ENCODE data around the gene DPP9. TPM values are rescaled to one million over a fixed set of nuclear protein-coding genes. Genes with fewer than 3 reads are reported as not detected.

Gene DPP9
- 10 to 100 TPM; 68.4 to 82.2 (median 80.1) TPM for total RNA-seq (2021; fragmentation: NEBNext Ultra II Directional; extraction: Animal tissue kit (Norgen Biotek cat#: 25700))
- long read RNA-seq, full-length matches to known transcripts = 30 of 64 reads
- long read RNA-seq, partial matches to known transcripts = 25 of 64 reads
- long read RNA-seq, other reads (novel, unspliced or antisense) = 9 of 64 reads

DNA sequence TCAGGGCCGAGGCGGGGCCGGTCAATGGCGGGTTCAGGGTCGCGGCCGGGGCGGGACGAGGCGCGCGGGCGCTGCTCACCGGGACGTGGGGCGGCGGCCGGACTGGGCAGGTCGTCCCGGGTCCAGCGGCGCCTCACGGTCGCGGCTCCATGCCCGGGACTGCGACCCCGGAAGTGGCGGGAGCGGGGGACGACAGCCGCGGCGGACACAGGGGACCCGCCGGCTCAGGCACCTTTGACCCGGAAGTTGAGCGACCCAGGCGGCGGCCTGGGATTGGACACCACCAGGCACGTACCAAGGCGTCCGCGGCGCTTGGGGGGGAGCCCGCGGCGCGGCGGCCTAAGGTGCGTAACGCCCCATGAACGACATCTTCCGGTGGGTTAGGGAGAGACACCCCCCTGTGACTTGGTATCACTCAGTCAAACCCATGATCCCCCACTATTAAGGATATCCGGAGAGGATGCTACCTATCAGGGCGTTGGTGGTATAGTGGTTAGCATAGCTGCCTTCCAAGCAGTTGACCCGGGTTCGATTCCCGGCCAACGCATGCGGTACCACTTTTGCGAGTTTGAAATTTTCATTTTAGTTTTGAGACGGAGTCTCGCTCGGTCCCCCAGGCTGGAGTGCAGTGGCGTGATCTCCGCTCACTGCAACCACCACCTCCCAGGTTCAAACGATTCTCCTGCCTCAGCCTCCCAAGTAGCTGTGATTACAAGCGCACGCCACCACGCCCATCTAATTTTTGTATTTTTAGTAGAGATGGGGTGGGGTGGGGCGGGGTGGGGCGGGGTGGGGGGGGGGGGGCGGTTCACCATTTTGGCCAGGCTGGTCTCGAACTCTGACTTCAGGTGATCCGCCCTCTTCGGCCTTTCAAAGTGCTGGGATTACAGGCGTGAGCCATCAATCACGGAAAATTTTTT is at the start of gene DPP9:
Gene DPP9 (minus strand): TSS at position 248 of the 920 bp plus-strand sequence. CDS start 3,936 bp downstream, outside the sequence.
- Mint-ChIP-seq H3K27me3 (ENCODE audit: insufficient read depth) (peaks cover 11% of the 10 kb centered on the region), H3K36me3 (ENCODE audit: low read depth) (peaks cover 5% of the 10 kb centered on the region; the same call in 1 of the 2 replicates), H3K4me1 (ENCODE audit: low read depth) (peaks cover 34% of the 10 kb centered on the region), H3K9me3 (peaks cover 5% of the 10 kb centered on the region; the same call in 1 of the 2 replicates), H3K27ac (peak within 1 kb of the TSS; percentile 90), H3K4me3 (peak within 1 kb of the TSS; percentile 94)
- peak; percentile 95 for DNase-seq
- TF ChIP-seq, protein P1, sequence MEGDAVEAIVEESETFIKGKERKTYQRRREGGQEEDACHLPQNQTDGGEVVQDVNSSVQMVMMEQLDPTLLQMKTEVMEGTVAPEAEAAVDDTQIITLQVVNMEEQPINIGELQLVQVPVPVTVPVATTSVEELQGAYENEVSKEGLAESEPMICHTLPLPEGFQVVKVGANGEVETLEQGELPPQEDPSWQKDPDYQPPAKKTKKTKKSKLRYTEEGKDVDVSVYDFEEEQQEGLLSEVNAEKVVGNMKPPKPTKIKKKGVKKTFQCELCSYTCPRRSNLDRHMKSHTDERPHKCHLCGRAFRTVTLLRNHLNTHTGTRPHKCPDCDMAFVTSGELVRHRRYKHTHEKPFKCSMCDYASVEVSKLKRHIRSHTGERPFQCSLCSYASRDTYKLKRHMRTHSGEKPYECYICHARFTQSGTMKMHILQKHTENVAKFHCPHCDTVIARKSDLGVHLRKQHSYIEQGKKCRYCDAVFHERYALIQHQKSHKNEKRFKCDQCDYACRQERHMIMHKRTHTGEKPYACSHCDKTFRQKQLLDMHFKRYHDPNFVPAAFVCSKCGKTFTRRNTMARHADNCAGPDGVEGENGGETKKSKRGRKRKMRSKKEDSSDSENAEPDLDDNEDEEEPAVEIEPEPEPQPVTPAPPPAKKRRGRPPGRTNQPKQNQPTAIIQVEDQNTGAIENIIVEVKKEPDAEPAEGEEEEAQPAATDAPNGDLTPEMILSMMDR (IDR thresholded peaks at IDR 0.05) = peak; percentile 69

DNA sequence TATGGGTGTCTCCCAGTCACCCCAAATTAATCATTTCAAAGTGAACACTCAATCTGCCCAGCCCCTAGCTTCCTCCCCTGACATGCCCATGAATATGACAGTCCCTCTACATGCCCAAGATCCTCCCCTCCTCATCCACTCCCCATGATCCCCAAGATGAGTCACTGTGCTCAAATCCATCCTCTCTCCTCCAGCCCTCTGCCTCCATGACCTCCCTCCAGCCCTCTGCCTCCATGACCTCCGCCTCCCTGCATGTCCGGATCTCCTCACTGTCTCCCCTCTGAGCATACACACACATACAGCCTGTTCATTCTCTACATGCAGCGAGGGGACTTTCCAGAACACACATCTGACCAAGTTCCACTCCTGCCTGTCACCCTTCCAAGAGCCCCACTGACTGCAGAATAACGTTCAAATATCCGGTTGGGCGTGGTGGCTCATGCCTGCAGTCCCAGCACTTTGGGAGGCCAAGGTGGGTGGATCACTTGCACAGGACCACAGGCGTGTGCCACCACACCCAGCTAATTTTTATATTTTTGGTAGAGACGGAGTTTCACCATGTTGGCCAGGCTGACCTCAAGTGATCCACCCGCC is 49.5 kb upstream of the DPP9 start:
- TF ChIP-seq, protein P1 (IDR thresholded peaks at IDR 0.05) = no peak
- no peak overlapping the region for H3K27ac Mint-ChIP-seq
- peaks cover 10% of the 10 kb centered on the region; the same call in 1 of the 2 replicates for H3K9me3 Mint-ChIP-seq
- H3K4me3 Mint-ChIP-seq = no peak overlapping the region
- DNase-seq = no peak
- H3K27me3 Mint-ChIP-seq (ENCODE audit: insufficient read depth) = peaks cover 8% of the 10 kb centered on the region
- no peaks in the 10 kb centered on the region; the same call in 1 of the 2 replicates for H3K4me1 Mint-ChIP-seq (ENCODE audit: low read depth)
- H3K36me3 Mint-ChIP-seq (ENCODE audit: low read depth) = no peaks in the 10 kb centered on the region; the same call in 1 of the 2 replicates

DNA sequence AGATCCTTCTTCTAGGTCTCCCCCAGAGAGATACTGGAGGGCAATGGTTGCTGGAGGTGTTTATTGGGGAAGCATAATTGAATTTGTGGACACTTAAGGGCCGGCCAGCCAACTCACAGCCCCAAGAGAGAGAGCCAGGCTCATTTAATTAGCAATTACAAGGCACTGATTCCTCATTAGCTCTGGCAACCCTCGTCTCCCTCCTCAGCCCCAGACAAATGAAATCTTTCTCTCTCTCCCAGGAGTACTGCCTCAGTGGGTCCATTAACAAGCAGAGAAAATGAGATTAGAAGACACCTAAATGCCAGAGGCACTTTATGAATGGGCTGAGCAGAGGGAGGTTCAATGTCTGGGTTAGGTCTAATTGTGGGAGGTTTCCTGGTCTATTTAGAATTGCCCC is 48.9 kb upstream of the DPP9 start:
- no peaks in the 10 kb centered on the region; the same call in 1 of the 2 replicates for H3K36me3 Mint-ChIP-seq (ENCODE audit: low read depth)
- TF ChIP-seq, protein P1 (IDR thresholded peaks at IDR 0.05) = no peak
- H3K27ac Mint-ChIP-seq = no peak overlapping the region
- peaks cover 4% of the 10 kb centered on the region for H3K27me3 Mint-ChIP-seq (ENCODE audit: insufficient read depth)
- DNase-seq = no peak
- H3K9me3 Mint-ChIP-seq = peaks cover 10% of the 10 kb centered on the region; the same call in 1 of the 2 replicates
- H3K4me3 Mint-ChIP-seq = no peak overlapping the region
- no peaks in the 10 kb centered on the region; the same call in 1 of the 2 replicates for H3K4me1 Mint-ChIP-seq (ENCODE audit: low read depth)

DNA sequence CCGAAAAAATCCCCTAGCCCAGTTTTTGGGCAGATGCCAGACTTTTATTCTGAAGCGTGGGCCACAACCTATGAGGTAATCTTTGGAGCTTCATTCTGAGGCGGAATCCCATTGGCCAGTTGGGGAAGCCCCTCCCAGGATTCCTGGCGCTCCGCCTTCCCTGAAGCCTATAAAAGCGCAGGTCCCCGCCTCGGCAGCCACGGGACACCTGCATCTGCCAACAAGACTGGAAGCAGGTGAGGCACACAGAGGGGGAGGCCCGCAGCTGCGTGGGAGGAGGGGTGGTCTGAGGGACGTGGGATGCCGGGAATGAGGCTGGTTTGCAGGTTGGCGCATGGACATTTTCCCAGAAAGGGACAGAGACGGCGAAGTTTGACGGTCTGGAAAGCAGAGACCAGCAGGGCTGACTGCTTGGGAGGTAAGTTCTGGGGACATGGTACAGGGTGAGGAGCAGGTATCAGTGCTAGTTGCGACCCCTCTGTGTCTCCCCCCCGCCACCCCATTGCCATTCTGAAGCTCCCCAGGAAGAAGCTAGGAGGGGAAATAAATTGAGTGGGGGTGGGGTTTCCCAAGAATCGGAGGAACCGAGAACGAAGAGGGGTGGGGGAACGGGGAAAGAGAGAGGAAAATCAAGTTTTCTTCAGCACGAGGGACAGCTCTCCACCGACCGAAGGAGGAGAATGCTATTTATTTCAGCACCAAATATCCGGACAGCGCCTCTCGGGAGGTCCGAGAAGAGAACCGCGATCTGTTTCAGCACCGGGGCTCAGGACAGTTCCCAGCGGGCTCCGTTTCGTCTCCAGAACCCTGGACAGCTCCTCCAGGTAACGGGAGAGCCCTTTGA is 45.5 kb upstream of the DPP9 start:
- Mint-ChIP-seq H3K36me3 (ENCODE audit: low read depth) (no peaks in the 10 kb centered on the region; the same call in 1 of the 2 replicates), H3K27me3 (ENCODE audit: insufficient read depth) (peaks cover 17% of the 10 kb centered on the region), H3K9me3 (peaks cover 6% of the 10 kb centered on the region; the same call in 1 of the 2 replicates), H3K4me3 (no peak overlapping the region), H3K27ac (no peak overlapping the region), H3K4me1 (ENCODE audit: low read depth) (no peaks in the 10 kb centered on the region; the same call in 1 of the 2 replicates)
- peak; percentile 64 for DNase-seq
- TF ChIP-seq, protein P1 (IDR thresholded peaks at IDR 0.05) = no peak

DNA sequence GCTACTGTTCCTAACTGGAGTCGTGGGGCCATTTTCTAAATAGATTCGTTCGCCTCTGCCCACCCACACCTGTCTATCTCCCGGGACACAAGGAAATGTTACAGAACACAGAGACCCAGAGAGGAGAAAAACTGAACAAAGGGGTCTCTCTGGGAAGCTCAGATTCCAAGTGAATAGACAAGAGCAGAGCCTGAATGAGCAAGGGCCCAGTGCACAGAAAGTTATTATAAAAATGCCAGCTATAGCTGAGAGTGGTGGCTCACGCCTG is 40.7 kb upstream of the DPP9 start:
- TF ChIP-seq, protein P1 (IDR thresholded peaks at IDR 0.05) = no peak
- peaks cover 2% of the 10 kb centered on the region; the same call in 1 of the 2 replicates for H3K9me3 Mint-ChIP-seq
- H3K27ac Mint-ChIP-seq = no peak overlapping the region
- no peak overlapping the region for H3K4me3 Mint-ChIP-seq
- DNase-seq = no peak
- peaks cover 23% of the 10 kb centered on the region for H3K27me3 Mint-ChIP-seq (ENCODE audit: insufficient read depth)
- H3K36me3 Mint-ChIP-seq (ENCODE audit: low read depth) = no peaks in the 10 kb centered on the region
- no peaks in the 10 kb centered on the region; the same call in 1 of the 2 replicates for H3K4me1 Mint-ChIP-seq (ENCODE audit: low read depth)
